ENCODE measurements around the gene NRROS. TPM values are rescaled to one million over a fixed set of nuclear protein-coding genes. Genes with fewer than 3 reads are reported as not detected.
A peak's percentile ranks its signal among the peaks of the same experiment; 100 is the strongest.

The NRROS gene
- total RNA-seq, 1 donor from 2014 or later: 0.42 TPM

- Mint-ChIP-seq H3K27me3 (ENCODE audit: unreplicated experiment) (no peaks in the 10 kb centered on the region), H3K4me1 (ENCODE audit: low read depth, unreplicated experiment) (peaks cover 4% of the 10 kb centered on the region), H3K4me3 (ENCODE audit: unreplicated experiment) (no peak overlapping the region), H3K9me3 (ENCODE audit: unreplicated experiment) (peaks cover 2% of the 10 kb centered on the region), H3K36me3 (ENCODE audit: unreplicated experiment) (no peaks in the 10 kb centered on the region), H3K27ac (ENCODE audit: unreplicated experiment) (no peak overlapping the region)
- no peak for DNase-seq
- TF ChIP-seq, protein P1, sequence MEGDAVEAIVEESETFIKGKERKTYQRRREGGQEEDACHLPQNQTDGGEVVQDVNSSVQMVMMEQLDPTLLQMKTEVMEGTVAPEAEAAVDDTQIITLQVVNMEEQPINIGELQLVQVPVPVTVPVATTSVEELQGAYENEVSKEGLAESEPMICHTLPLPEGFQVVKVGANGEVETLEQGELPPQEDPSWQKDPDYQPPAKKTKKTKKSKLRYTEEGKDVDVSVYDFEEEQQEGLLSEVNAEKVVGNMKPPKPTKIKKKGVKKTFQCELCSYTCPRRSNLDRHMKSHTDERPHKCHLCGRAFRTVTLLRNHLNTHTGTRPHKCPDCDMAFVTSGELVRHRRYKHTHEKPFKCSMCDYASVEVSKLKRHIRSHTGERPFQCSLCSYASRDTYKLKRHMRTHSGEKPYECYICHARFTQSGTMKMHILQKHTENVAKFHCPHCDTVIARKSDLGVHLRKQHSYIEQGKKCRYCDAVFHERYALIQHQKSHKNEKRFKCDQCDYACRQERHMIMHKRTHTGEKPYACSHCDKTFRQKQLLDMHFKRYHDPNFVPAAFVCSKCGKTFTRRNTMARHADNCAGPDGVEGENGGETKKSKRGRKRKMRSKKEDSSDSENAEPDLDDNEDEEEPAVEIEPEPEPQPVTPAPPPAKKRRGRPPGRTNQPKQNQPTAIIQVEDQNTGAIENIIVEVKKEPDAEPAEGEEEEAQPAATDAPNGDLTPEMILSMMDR (IDR thresholded peaks at IDR 0.05; ENCODE audit: partially characterized antibody, unreplicated experiment): no peak
Measured at GRCh38 chr3:196660381-196661166, 21.1 kb downstream of the NRROS start.

GRCh38 chr3:196661400-196661799, 21.9 kb downstream of the NRROS start:
- H3K9me3 Mint-ChIP-seq (ENCODE audit: unreplicated experiment): peaks cover 9% of the 10 kb centered on the region
- no peak for DNase-seq
- no peaks in the 10 kb centered on the region for H3K36me3 Mint-ChIP-seq (ENCODE audit: unreplicated experiment)
- H3K27ac Mint-ChIP-seq (ENCODE audit: unreplicated experiment): no peak overlapping the region
- TF ChIP-seq, protein P1 (IDR thresholded peaks at IDR 0.05; ENCODE audit: partially characterized antibody, unreplicated experiment): no peak
- H3K4me3 Mint-ChIP-seq (ENCODE audit: unreplicated experiment): no peak overlapping the region
- H3K27me3 Mint-ChIP-seq (ENCODE audit: unreplicated experiment): peaks cover 4% of the 10 kb centered on the region
- H3K4me1 Mint-ChIP-seq (ENCODE audit: low read depth, unreplicated experiment): peaks cover 13% of the 10 kb centered on the region

GRCh38 chr3:196662033-196662432, 22.5 kb downstream of the NRROS start:
- TF ChIP-seq, protein P1 (IDR thresholded peaks at IDR 0.05; ENCODE audit: partially characterized antibody, unreplicated experiment): no peak
- Mint-ChIP-seq H3K4me1 (ENCODE audit: low read depth, unreplicated experiment) (peaks cover 15% of the 10 kb centered on the region), H3K27me3 (ENCODE audit: unreplicated experiment) (peaks cover 7% of the 10 kb centered on the region), H3K27ac (ENCODE audit: unreplicated experiment) (peak overlapping the region; percentile 74), H3K36me3 (ENCODE audit: unreplicated experiment) (no peaks in the 10 kb centered on the region), H3K4me3 (ENCODE audit: unreplicated experiment) (no peak overlapping the region), H3K9me3 (ENCODE audit: unreplicated experiment) (peaks cover 9% of the 10 kb centered on the region)
- no peak for DNase-seq

GRCh38 chr3:196662711-196663571, 23.4 kb downstream of the NRROS start:
- Mint-ChIP-seq H3K4me3 (ENCODE audit: unreplicated experiment) (no peak overlapping the region), H3K27ac (ENCODE audit: unreplicated experiment) (peak overlapping the region; percentile 48), H3K27me3 (ENCODE audit: unreplicated experiment) (peaks cover 7% of the 10 kb centered on the region), H3K36me3 (ENCODE audit: unreplicated experiment) (no peaks in the 10 kb centered on the region), H3K4me1 (ENCODE audit: low read depth, unreplicated experiment) (peaks cover 15% of the 10 kb centered on the region), H3K9me3 (ENCODE audit: unreplicated experiment) (peaks cover 11% of the 10 kb centered on the region)
- TF ChIP-seq, protein P1 (IDR thresholded peaks at IDR 0.05; ENCODE audit: partially characterized antibody, unreplicated experiment): no peak
- DNase-seq: no peak

Data from glutamatergic neuron (in vitro differentiated cells).